ENCODE measurements around the gene CDC20B. TPM values are rescaled to one million over a fixed set of nuclear protein-coding genes. Genes with fewer than 3 reads are reported as not detected.

Gene CDC20B
- polyA plus RNA-seq, 2 of the 4 experiments (the other 2 are of a cell fraction): 0.05 TPM; not detected in 1

- Histone ChIP-seq H3K4me2 (no peak overlapping the region), H3K4me1 (no peaks in the 10 kb centered on the region), H3K27ac (no peak overlapping the region), H3K9me3 (no peaks in the 10 kb centered on the region), H3K4me3 (no peak overlapping the region)
- ATAC-seq (no peak), FAIRE-seq (no peak), DNase-seq (ENCODE audit: low read depth in 1 of 2, low spot score in 1 of 2) (no peak)
- TF ChIP-seq KDM5A (IDR thresholded peaks at IDR 0.05): no peak
- TF ChIP-seq RCOR1 (IDR thresholded peaks at IDR 0.05; ENCODE audit: low read depth, low read length): no peak
- no peak for TF ChIP-seq TP53 (CRISPR knock-in tag; IDR thresholded peaks at IDR 0.05)
- no peak for TF ChIP-seq CEBPB (IDR thresholded peaks at IDR 0.05)
- no peak for TF ChIP-seq ESRRA (IDR thresholded peaks at IDR 0.05; ENCODE audit: borderline replicate concordance, low read length)
- TF ChIP-seq EHMT2 (IDR thresholded peaks at IDR 0.05; ENCODE audit: low read depth): no peak
- TF ChIP-seq FOXS1 (CRISPR knock-in tag; IDR thresholded peaks at IDR 0.05): no peak
- POLR2A ChIA-PET: no interaction called here
- 89% methylated on average over 54 of the region's 62 CpGs for WGBS (ENCODE audit: missing lambda C conversion rate)
- CTCF ChIA-PET: no interaction called here
These were observed 47.6 kb upstream of the CDC20B start for GRCh38 chr5:55220433-55221185.

GRCh38 chr5:55219770-55220169 lies 46.8 kb upstream of the CDC20B start:
- FAIRE-seq (no peak), DNase-seq (ENCODE audit: low read depth in 1 of 2, low spot score in 1 of 2) (no peak), ATAC-seq (no peak)
- no peak for TF ChIP-seq SREBF2 (IDR thresholded peaks at IDR 0.05)
- TF ChIP-seq GATA3 (IDR thresholded peaks at IDR 0.05; ENCODE audit: borderline replicate concordance): no peak
- no peak for TF ChIP-seq HES2 (IDR thresholded peaks at IDR 0.05)
- no peak for TF ChIP-seq CBX8 (IDR thresholded peaks at IDR 0.05)
- no peak for TF ChIP-seq USF2 (IDR thresholded peaks at IDR 0.05)
- TF ChIP-seq PBX3 (IDR thresholded peaks at IDR 0.05): no peak
- TF ChIP-seq NFE2L2 (conservative IDR thresholded peaks at IDR 0.05; ENCODE audit: low read length): no peak
- no peak for TF ChIP-seq EP300 (IDR thresholded peaks at IDR 0.05)
- TF ChIP-seq ZFP36 (IDR thresholded peaks at IDR 0.05; ENCODE audit: borderline replicate concordance, partially characterized antibody): no peak
- TF ChIP-seq KDM1A (IDR thresholded peaks at IDR 0.05; ENCODE audit: low read depth): no peak
- no peak for TF ChIP-seq TP53 (CRISPR knock-in tag; IDR thresholded peaks at IDR 0.05)
- TF ChIP-seq NPAS2 (CRISPR knock-in tag; IDR thresholded peaks at IDR 0.05; ENCODE audit: borderline replicate concordance): no peak
- no peak for TF ChIP-seq RFX5 (IDR thresholded peaks at IDR 0.05)
- TF ChIP-seq FOSB (CRISPR knock-in tag; IDR thresholded peaks at IDR 0.05): no peak
- no peak for TF ChIP-seq CHD2 (IDR thresholded peaks at IDR 0.05; ENCODE audit: low read length, partially characterized antibody)
- no peak for TF ChIP-seq ZSCAN20 (CRISPR knock-in tag; IDR thresholded peaks at IDR 0.05)
- TF ChIP-seq TFCP2L1 (CRISPR knock-in tag; IDR thresholded peaks at IDR 0.05): no peak
- no peak for TF ChIP-seq ZNF302 (CRISPR knock-in tag; IDR thresholded peaks at IDR 0.05)
- TF ChIP-seq BCL3 (IDR thresholded peaks at IDR 0.05): no peak
- ChIA-PET CTCF (no interaction called here), POLR2A (no interaction called here)
- no peak overlapping the region for H3K27ac ChIP-seq
- no peak overlapping the region for H3K4me3 ChIP-seq
- H3K4me1 ChIP-seq: no peaks in the 10 kb centered on the region
- no peaks in the 10 kb centered on the region for H3K9me3 ChIP-seq
- H3K4me2 ChIP-seq: no peak overlapping the region
- 72% methylated on average over 3 of the region's 3 CpGs for WGBS (ENCODE audit: missing lambda C conversion rate)

All from A549 (cell line).